C4-2B (cell line): ENCODE data around the gene ROR1.

ENCODE experiments used
- CTCF ChIP-seq: fragments of 450-650 bp; conservative IDR thresholded peaks from 2 replicates; pipeline ENCODE4 v1.5.1; 2017; ENCODE audit warnings: mild to moderate bottlenecking
- ZFX ChIP-seq: fragments of 450-650 bp; IDR thresholded peaks from 2 replicates; pipeline ENCODE4 v1.6.1; 2017

- TF ChIP-seq CTCF = no peak
- no peak for TF ChIP-seq ZFX
Measured at GRCh38 chr1:63845346-63845745, 71.5 kb downstream of the ROR1 start.
